Adrenal gland (tissue), 5 donors: ENCODE results near the gene SLC28A1.

ENCODE experiments used
- CTCF ChIP-seq, 6 experiments: fragments of 450-650 bp in 4 of 6; fragments of 200-600 bp in 2 of 6; sonication (generic) in 1 of 6; IDR thresholded peaks; 1 replicate in 5 of 6; 2 replicates in 1 of 6; pipeline versions ENCODE4 v1.5.1 to v1.8.0; 2016 to 2021; ENCODE audit warnings: antibody characterized with exemption in 6 of 6, mild to moderate bottlenecking in 2 of 6, moderate library complexity in 1 of 6
- POLR2A ChIP-seq, 2 donors: fragments of 450-650 bp; IDR thresholded peaks; one replicate each; pipeline ENCODE4 v1.6.1; 2017; ENCODE audit warnings: antibody characterized with exemption in 2 of 2, mild to moderate bottlenecking in 2 of 2, moderate library complexity in 1 of 2
- donor health status: DM: no; HTN: no; CAD: no.

GRCh38 chr15:84910928-84911623 is 26.6 kb downstream of the SLC28A1 start:
- no peak for TF ChIP-seq CTCF (IDR thresholded peaks at IDR 0.05)
- no peak for TF ChIP-seq POLR2A (IDR thresholded peaks at IDR 0.05)
